Suprapubic skin (tissue), 4 donors: ENCODE data around the gene DCLK2. TPM values are rescaled to one million over a fixed set of nuclear protein-coding genes. Genes with fewer than 3 reads are reported as not detected.

ENCODE experiments used
- DNase-seq, 2 donors: peaks; one replicate each; pipeline ENCODE4 v3.0.0-alpha.2; 2019; ENCODE audit warnings: low spot score in 2 of 2
- H3K27ac ChIP-seq: fragments of 200-600 bp; sonication (generic); one replicate; pipeline ENCODE4 v1.5.1; 2019
- H3K27me3 ChIP-seq: fragments of 200-600 bp; sonication (generic); one replicate; pipeline ENCODE4 v1.5.1; 2019
- H3K36me3 ChIP-seq: fragments of 200-600 bp; sonication (generic); one replicate; pipeline ENCODE4 v1.5.1; 2019
- H3K4me1 ChIP-seq: fragments of 200-600 bp; sonication (generic); one replicate; pipeline ENCODE4 v1.5.1; 2019
- H3K4me3 ChIP-seq: fragments of 200-600 bp; sonication (generic); one replicate; pipeline ENCODE4 v1.5.1; 2019; ENCODE audit warnings: mild to moderate bottlenecking
- H3K9me3 ChIP-seq: fragments of 200-600 bp; sonication (generic); one replicate; pipeline ENCODE4 v1.5.1; 2019
- EP300 ChIP-seq: sonication (generic); formaldehyde crosslinking; IDR thresholded peaks from one replicate; pipeline ENCODE4 v1.6.1; 2017; ENCODE audit warnings: antibody characterized with exemption
- POLR2A ChIP-seq, 2 donors: fragments of 450-650 bp; IDR thresholded peaks; one replicate each; pipeline ENCODE4 v1.6.1; 2017; ENCODE audit warnings: antibody characterized with exemption in 2 of 2, mild to moderate bottlenecking in 2 of 2, moderate library complexity in 2 of 2
- POLR2AphosphoS5 ChIP-seq, 3 donors: sonication (generic); formaldehyde crosslinking; IDR thresholded peaks; one replicate each; pipeline ENCODE4 v1.6.1; 2017; ENCODE audit warnings: antibody characterized with exemption in 3 of 3
- WGBS: methylation state at CpG from one replicate; pipeline ENCODE4 v1.1.5; 2018; 5-methylcytosine and 5-hydroxymethylcytosine counted together
- total RNA-seq, 4 donors: library from RNA; depleted of rRNA; stranded (reverse); fragments of >200 nt; gene quantifications; one replicate each; pipeline ENCODE4 v1.1.0, GENCODE V29; 2016
- TF ChIP-seq, protein P1 (sequence below), 2 donors: fragments of 200-600 bp in 1 of 2; fragments of 450-650 bp in 1 of 2; sonication (generic) in 1 of 2; IDR thresholded peaks; one replicate each; pipeline ENCODE4 v1.5.1; 2016 to 2019; ENCODE audit warnings: antibody characterized with exemption in 2 of 2, mild to moderate bottlenecking in 1 of 2, moderate library complexity in 1 of 2

DCLK2 gene
- total RNA-seq, 4 donors from 2014 or later: 0.57 to 3.6 (median 1.9) TPM

GRCh38 chr4:150215601-150216000, 137.4 kb downstream of the DCLK2 start:
- Histone ChIP-seq H3K36me3 (no peaks in the 10 kb centered on the region), H3K4me1 (peaks cover 14% of the 10 kb centered on the region), H3K4me3 (no peak overlapping the region), H3K9me3 (no peaks in the 10 kb centered on the region), H3K27ac (no peak overlapping the region), H3K27me3 (no peaks in the 10 kb centered on the region)
- 44% methylated on average over 3 of the region's 3 CpGs for WGBS
- DNase-seq: no peak
- TF ChIP-seq EP300 (no peak), POLR2AphosphoS5 (IDR thresholded peaks at IDR 0.05) (no peak), POLR2A (IDR thresholded peaks at IDR 0.05) (no peak)
- TF ChIP-seq, protein P1, sequence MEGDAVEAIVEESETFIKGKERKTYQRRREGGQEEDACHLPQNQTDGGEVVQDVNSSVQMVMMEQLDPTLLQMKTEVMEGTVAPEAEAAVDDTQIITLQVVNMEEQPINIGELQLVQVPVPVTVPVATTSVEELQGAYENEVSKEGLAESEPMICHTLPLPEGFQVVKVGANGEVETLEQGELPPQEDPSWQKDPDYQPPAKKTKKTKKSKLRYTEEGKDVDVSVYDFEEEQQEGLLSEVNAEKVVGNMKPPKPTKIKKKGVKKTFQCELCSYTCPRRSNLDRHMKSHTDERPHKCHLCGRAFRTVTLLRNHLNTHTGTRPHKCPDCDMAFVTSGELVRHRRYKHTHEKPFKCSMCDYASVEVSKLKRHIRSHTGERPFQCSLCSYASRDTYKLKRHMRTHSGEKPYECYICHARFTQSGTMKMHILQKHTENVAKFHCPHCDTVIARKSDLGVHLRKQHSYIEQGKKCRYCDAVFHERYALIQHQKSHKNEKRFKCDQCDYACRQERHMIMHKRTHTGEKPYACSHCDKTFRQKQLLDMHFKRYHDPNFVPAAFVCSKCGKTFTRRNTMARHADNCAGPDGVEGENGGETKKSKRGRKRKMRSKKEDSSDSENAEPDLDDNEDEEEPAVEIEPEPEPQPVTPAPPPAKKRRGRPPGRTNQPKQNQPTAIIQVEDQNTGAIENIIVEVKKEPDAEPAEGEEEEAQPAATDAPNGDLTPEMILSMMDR (IDR thresholded peaks at IDR 0.05): no peak

GRCh38 chr4:150216726-150217125, 138.5 kb downstream of the DCLK2 start:
- H3K4me3 ChIP-seq: no peak overlapping the region
- TF ChIP-seq, protein P1 (IDR thresholded peaks at IDR 0.05): no peak
- TF ChIP-seq EP300 (no peak), POLR2AphosphoS5 (IDR thresholded peaks at IDR 0.05) (no peak), POLR2A (IDR thresholded peaks at IDR 0.05) (no peak)

GRCh38 chr4:150217192-150217591, 138.9 kb downstream of the DCLK2 start:
- Histone ChIP-seq H3K36me3 (no peaks in the 10 kb centered on the region), H3K4me1 (peaks cover 14% of the 10 kb centered on the region), H3K4me3 (no peak overlapping the region), H3K9me3 (no peaks in the 10 kb centered on the region), H3K27me3 (no peaks in the 10 kb centered on the region), H3K27ac (no peak overlapping the region)
- no peak for TF ChIP-seq POLR2A (IDR thresholded peaks at IDR 0.05)
- TF ChIP-seq, protein P1 (IDR thresholded peaks at IDR 0.05): no peak
- no peak for TF ChIP-seq EP300
- TF ChIP-seq POLR2AphosphoS5 (IDR thresholded peaks at IDR 0.05): no peak
- no peak for DNase-seq
- 29% methylated on average over 3 of the region's 3 CpGs for WGBS

More at GRCh38 chr4:150216726-150217125, 138.5 kb downstream of the DCLK2 start:
- Histone ChIP-seq H3K36me3 (no peaks in the 10 kb centered on the region), H3K9me3 (no peaks in the 10 kb centered on the region), H3K4me1 (peaks cover 14% of the 10 kb centered on the region), H3K27ac (no peak overlapping the region), H3K27me3 (no peaks in the 10 kb centered on the region)
- DNase-seq: no peak
- 81% methylated on average over 5 of the region's 5 CpGs for WGBS

DNA sequence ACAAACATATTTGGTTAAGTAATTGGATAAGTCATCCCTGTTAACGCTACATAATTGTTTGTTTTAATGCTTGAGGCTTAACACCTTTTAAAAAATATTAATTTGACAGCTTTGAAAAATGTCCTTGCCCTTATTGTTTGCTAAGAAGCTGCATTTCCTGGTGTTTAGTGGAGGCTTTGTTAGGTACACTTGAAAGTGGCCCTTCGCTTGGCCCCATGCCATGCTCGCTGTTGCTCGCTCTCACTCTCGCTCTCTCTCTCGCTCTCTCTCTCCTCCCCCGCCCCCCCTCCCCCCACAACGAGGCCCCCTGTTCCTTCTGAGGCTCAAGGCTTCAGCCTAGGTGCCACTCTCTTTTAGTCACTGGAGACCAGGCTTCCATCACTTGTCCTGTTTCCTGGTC, 139.6 kb downstream of the DCLK2 start:
- TF ChIP-seq, protein P1 (IDR thresholded peaks at IDR 0.05): no peak
- TF ChIP-seq POLR2AphosphoS5 (IDR thresholded peaks at IDR 0.05) (no peak), POLR2A (IDR thresholded peaks at IDR 0.05) (no peak), EP300 (no peak)
- Histone ChIP-seq H3K36me3 (no peaks in the 10 kb centered on the region), H3K4me3 (no peak overlapping the region), H3K4me1 (peaks cover 7% of the 10 kb centered on the region), H3K27me3 (no peaks in the 10 kb centered on the region), H3K9me3 (no peaks in the 10 kb centered on the region), H3K27ac (no peak overlapping the region)
- WGBS: 72% methylated on average over 8 of the region's 8 CpGs
- DNase-seq: no peak

- Histone ChIP-seq H3K9me3 (no peaks in the 10 kb centered on the region), H3K4me3 (no peak overlapping the region), H3K4me1 (peaks cover 6% of the 10 kb centered on the region), H3K27ac (no peak overlapping the region), H3K27me3 (no peaks in the 10 kb centered on the region), H3K36me3 (no peaks in the 10 kb centered on the region)
- DNase-seq: no peak
- WGBS: 100% methylated on average over 1 of the region's 2 CpGs
- TF ChIP-seq POLR2A (IDR thresholded peaks at IDR 0.05) (no peak), EP300 (no peak), POLR2AphosphoS5 (IDR thresholded peaks at IDR 0.05) (no peak)
- TF ChIP-seq, protein P1 (IDR thresholded peaks at IDR 0.05): no peak
Measured at GRCh38 chr4:150218447-150218846, 140.2 kb downstream of the DCLK2 start.
